ENCODE results near the gene A2M. TPM values are rescaled to one million over a fixed set of nuclear protein-coding genes. Genes with fewer than 3 reads are reported as not detected.

The A2M gene
- total RNA-seq, 2 donors from 2014 or later = 0.59 TPM; not detected in 1

Other genes with a start within 250 kb of the A2M start
- 10 to 100 TPM in 1 of 2 donors, 1 to 10 TPM in 1; 8.4 to 15.9 TPM for gene PHC1, start 201.4 kb downstream of the A2M start, total RNA-seq
- 100 to 1,000 TPM; 213 to 346 TPM for gene M6PR, start 166.3 kb downstream of the A2M start, total RNA-seq
- 10 to 100 TPM in 1 of 2 donors, 1 to 10 TPM in 1; 6.7 to 23.2 TPM for gene KLRG1, start 126.4 kb downstream of the A2M start, total RNA-seq
- not detected for gene PZP, start 92.5 kb upstream of the A2M start, total RNA-seq